ENCODE measurements around the gene TACC2.

- TF ChIP-seq POLR2AphosphoS5 (IDR thresholded peaks at IDR 0.05; ENCODE audit: low read depth) (no peak), CTCF (conservative IDR thresholded peaks at IDR 0.05; ENCODE audit: low read depth in 2 of 2) (no peak), JUNB (IDR thresholded peaks at IDR 0.05; ENCODE audit: unreplicated experiment) (no peak), STAT1 (IDR thresholded peaks at IDR 0.05; ENCODE audit: unreplicated experiment) (no peak), ZNF331 (CRISPR knock-in tag; IDR thresholded peaks at IDR 0.05; ENCODE audit: low read depth) (no peak), REST (IDR thresholded peaks at IDR 0.05; ENCODE audit: unreplicated experiment) (no peak), EZH2 (IDR thresholded peaks at IDR 0.05; ENCODE audit: low read depth, unreplicated experiment) (no peak), EZH2phosphoT487 (IDR thresholded peaks at IDR 0.05; ENCODE audit: unreplicated experiment) (no peak), CREB1 (CRISPR knock-in tag; IDR thresholded peaks at IDR 0.05; ENCODE audit: low read depth) (no peak)
- TF ChIP-seq, protein P1, sequence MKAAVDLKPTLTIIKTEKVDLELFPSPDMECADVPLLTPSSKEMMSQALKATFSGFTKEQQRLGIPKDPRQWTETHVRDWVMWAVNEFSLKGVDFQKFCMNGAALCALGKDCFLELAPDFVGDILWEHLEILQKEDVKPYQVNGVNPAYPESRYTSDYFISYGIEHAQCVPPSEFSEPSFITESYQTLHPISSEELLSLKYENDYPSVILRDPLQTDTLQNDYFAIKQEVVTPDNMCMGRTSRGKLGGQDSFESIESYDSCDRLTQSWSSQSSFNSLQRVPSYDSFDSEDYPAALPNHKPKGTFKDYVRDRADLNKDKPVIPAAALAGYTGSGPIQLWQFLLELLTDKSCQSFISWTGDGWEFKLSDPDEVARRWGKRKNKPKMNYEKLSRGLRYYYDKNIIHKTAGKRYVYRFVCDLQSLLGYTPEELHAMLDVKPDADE (IDR thresholded peaks at IDR 0.05) = no peak
These were observed 131.2 kb downstream of the TACC2 start for GRCh38 chr10:122120008-122120744.
